NB4 (cell line): ENCODE results near the gene ZNF296.

Experiments
- CTCF ChIP-seq: IDR thresholded peaks from one replicate; pipeline ENCODE4 v1.5.1; 2012; ENCODE audit warnings: low read depth, low read length
- MYC ChIP-seq: IDR thresholded peaks from 2 replicates; pipeline ENCODE4 v1.6.1; 2011; ENCODE audit warnings: low read depth, low read length
- POLR2A ChIP-seq: IDR thresholded peaks from 2 replicates; pipeline ENCODE4 v1.6.1; 2011; ENCODE audit warnings: mild to moderate bottlenecking; ENCODE audit not compliant: insufficient read length; ENCODE audit errors: extremely low read depth

- TF ChIP-seq CTCF (no peak), MYC (no peak), POLR2A (no peak)
Observed at GRCh38 chr19:45100201-45100600, 23.9 kb upstream of the ZNF296 start.
